ENCODE data around the gene AP2A2. TPM values are rescaled to one million over a fixed set of nuclear protein-coding genes. Genes with fewer than 3 reads are reported as not detected.

Gene AP2A2
- total RNA-seq, 2 donors from 2014 or later, result 99.0 to 109 TPM

GRCh38 chr11:883527-883926 lies 42.1 kb upstream of the AP2A2 start:
- DNase-seq (ENCODE audit: low spot score), result no peak
- no peak for TF ChIP-seq CTCF (IDR thresholded peaks at IDR 0.05)
- Histone ChIP-seq H3K4me3 (no peak overlapping the region), H3K27ac (no peak overlapping the region), H3K27me3 (replicated peaks; ENCODE audit: insufficient read depth) (no peaks in the 10 kb centered on the region), H3K9me3 (no peaks in the 10 kb centered on the region), H3K36me3 (peaks cover 4% of the 10 kb centered on the region), H3K4me1 (ENCODE audit: control insufficient read depth in 1 of 2, low read depth in 2 of 2) (no peaks in the 10 kb centered on the region)
- no peak for ATAC-seq (ENCODE audit: insufficient number of reproducible peaks, low FRiP score, low read depth)

GRCh38 chr11:884578-885070 lies 41.0 kb upstream of the AP2A2 start:
- TF ChIP-seq CTCF (IDR thresholded peaks at IDR 0.05), result no peak
- H3K4me3 ChIP-seq, result no peak overlapping the region
- H3K36me3 ChIP-seq, result peaks cover 4% of the 10 kb centered on the region
- no peak for ATAC-seq (ENCODE audit: insufficient number of reproducible peaks, low FRiP score, low read depth)
- H3K27me3 ChIP-seq (replicated peaks; ENCODE audit: insufficient read depth), result no peaks in the 10 kb centered on the region
- no peaks in the 10 kb centered on the region for H3K9me3 ChIP-seq
- no peak overlapping the region for H3K27ac ChIP-seq
- H3K4me1 ChIP-seq (ENCODE audit: control insufficient read depth in 1 of 2, low read depth in 2 of 2), result no peaks in the 10 kb centered on the region
- no peak for DNase-seq (ENCODE audit: low spot score)

- Histone ChIP-seq H3K9me3 (no peaks in the 10 kb centered on the region), H3K36me3 (peaks cover 4% of the 10 kb centered on the region), H3K27ac (no peak overlapping the region), H3K4me1 (ENCODE audit: control insufficient read depth in 1 of 2, low read depth in 2 of 2) (no peaks in the 10 kb centered on the region), H3K4me3 (no peak overlapping the region), H3K27me3 (replicated peaks; ENCODE audit: insufficient read depth) (no peaks in the 10 kb centered on the region)
- ATAC-seq (ENCODE audit: insufficient number of reproducible peaks, low FRiP score, low read depth), result no peak
- no peak for DNase-seq (ENCODE audit: low spot score)
- no peak for TF ChIP-seq CTCF (IDR thresholded peaks at IDR 0.05)
Observed at GRCh38 chr11:886568-886967, 39.1 kb upstream of the AP2A2 start.

- Histone ChIP-seq H3K4me3 (no peak overlapping the region), H3K27me3 (replicated peaks; ENCODE audit: insufficient read depth) (no peaks in the 10 kb centered on the region), H3K27ac (no peak overlapping the region), H3K36me3 (peaks cover 4% of the 10 kb centered on the region), H3K4me1 (ENCODE audit: control insufficient read depth in 1 of 2, low read depth in 2 of 2) (no peaks in the 10 kb centered on the region), H3K9me3 (no peaks in the 10 kb centered on the region)
- no peak for DNase-seq (ENCODE audit: low spot score)
- no peak for ATAC-seq (ENCODE audit: insufficient number of reproducible peaks, low FRiP score, low read depth)
- no peak for TF ChIP-seq CTCF (IDR thresholded peaks at IDR 0.05)
Observed at GRCh38 chr11:887589-887988, 38.1 kb upstream of the AP2A2 start.

GRCh38 chr11:888310-889212 lies 37.1 kb upstream of the AP2A2 start:
- Histone ChIP-seq H3K4me3 (no peak overlapping the region), H3K27ac (no peak overlapping the region), H3K27me3 (replicated peaks; ENCODE audit: insufficient read depth) (no peaks in the 10 kb centered on the region), H3K4me1 (ENCODE audit: control insufficient read depth in 1 of 2, low read depth in 2 of 2) (no peaks in the 10 kb centered on the region), H3K36me3 (peaks cover 4% of the 10 kb centered on the region), H3K9me3 (no peaks in the 10 kb centered on the region)
- ATAC-seq (ENCODE audit: insufficient number of reproducible peaks, low FRiP score, low read depth), result no peak
- TF ChIP-seq CTCF (IDR thresholded peaks at IDR 0.05), result no peak
- DNase-seq (ENCODE audit: low spot score), result no peak

All from thoracic aorta (tissue), 2 donors.